Stimulated activated CD4-positive, alpha-beta T cell treated with anti-CD3 and anti-CD28 coated beads, Interleukin-4, amount 100 ng/mL, for 48 hours (primary cell): ENCODE measurements around the gene TMEM11.
"Not testable (repeated sequence)": the region's sequence is repeated elsewhere in the genome, so short reads cannot be mapped to it uniquely, and the experiment has no call there.

Experiments
- DNase-seq, 2 donors: peaks; one replicate each; pipeline ENCODE4 v3.0.0-alpha.2; 2020; ENCODE audit warnings: low read depth in 2 of 2

Gene TMEM11

DNA sequence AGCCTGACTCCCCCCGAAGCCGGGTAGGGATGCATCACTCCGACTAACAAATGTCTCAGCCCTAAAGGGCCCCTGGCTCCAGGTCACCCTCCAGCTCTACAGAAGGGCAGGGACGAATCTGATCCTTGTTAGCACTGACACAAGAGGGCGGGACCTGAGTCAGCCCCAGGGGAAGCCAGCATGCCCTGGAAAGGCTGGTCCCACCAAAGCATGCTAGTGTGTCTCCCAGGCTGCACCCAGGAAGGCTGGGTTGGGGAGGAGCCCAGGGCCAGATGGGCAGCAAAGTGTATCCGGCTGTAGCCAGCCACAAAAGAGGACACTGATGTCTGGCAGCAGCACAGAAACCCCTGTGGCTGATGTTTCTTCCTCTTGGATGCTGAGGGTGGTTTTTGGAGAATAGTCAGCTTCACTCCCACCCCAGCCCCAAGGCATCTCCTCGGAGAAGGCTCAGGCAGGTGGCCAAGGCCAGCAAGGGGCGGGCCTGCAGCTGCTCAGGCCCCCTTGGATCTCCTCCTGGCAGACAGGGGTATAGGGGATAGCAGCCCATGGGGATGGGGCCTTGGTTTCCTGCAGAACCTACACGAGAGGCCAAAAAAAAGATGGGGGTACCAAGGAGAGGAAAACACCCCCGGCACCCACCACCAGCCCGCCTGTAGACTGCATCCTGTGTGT lies 28.2 kb upstream of the TMEM11 start:
- no peak for DNase-seq

GRCh38 chr17:21241564-21241963 lies 27.6 kb upstream of the TMEM11 start:
- DNase-seq: no peak

DNA sequence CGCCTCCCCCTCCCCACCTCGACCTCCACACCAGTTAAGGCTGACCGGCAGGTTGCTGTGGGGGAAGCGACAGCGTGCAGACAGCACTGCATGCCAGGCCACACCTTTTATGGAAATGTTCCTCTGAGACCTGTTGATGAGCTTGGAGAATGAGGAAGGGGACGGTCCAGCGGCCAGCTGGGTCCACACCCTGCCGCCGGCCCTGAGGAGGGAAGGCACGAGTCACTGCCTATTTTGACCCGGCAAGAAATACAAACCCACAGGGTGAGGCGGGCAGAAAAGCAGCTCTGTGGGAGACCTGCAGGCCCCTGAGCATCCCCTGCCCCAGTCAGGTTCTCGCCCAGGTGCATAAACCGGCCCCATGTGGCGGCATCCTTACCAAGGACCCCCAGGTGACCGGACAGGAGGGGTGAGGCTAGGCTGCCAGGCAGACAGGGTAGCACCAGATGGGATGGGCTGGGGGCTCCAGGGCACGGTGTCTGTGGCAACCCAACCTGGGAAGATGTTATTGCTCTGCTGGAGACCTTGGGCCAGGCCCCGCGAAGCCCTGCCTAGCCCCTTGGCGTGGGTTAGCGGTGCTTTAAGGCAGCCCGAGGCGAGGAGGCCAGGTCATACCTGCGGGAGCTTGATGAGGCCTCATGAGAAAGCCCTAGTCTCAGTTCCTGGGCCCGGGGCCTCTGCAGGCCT lies 26.6 kb upstream of the TMEM11 start:
- DNase-seq: no peak

DNA sequence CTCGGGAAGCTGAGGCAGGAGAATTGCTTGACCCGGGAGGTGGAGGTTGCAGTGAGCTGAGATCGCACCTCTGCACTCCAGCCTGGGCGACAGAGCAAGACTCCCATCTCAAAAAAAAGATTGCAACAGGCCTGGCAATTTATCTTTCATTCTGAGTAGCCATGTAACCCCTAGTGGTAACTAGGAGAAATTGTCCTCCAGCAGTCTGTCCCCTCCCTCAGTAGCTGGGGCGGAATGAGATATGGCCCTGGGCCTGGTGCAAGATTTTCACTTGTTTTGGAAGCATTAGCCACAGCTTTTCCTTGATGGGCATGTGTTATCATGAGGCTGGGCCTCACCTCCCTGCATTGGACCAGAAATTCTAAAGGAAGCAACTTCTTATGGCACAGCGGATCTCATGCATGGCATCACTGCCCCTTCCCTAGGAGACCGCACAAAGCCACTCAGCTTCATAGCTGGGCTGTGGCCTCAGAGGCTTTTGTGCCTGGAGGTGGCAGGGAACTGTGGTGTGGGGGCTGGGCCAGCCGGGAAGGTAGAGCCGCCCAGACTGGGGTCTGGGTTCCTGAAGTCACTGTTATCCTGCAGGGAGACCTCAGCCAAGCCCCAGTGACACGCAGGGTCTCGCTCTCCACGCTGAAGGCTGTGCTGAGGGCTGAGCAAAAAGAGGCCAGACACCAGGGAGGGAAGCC lies 25.9 kb upstream of the TMEM11 start:
- DNase-seq: no peak

DNA sequence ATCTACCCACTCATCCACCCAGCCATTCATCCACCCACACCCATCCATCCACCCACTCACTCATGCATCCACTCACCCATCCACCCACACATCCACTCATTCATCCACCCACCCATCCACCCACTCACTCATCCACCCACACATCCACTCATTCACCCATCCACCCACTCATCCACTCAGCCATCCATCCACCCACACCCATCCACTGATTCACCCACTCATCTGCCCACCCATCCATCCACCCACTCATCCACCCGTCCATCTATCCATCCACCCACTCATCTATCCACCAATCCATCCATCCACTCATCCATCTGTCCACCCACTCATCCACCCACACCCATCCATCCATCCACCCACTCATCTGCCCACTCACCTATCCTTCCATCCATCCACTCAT lies 22.0 kb upstream of the TMEM11 start:
- no peak for DNase-seq

DNA sequence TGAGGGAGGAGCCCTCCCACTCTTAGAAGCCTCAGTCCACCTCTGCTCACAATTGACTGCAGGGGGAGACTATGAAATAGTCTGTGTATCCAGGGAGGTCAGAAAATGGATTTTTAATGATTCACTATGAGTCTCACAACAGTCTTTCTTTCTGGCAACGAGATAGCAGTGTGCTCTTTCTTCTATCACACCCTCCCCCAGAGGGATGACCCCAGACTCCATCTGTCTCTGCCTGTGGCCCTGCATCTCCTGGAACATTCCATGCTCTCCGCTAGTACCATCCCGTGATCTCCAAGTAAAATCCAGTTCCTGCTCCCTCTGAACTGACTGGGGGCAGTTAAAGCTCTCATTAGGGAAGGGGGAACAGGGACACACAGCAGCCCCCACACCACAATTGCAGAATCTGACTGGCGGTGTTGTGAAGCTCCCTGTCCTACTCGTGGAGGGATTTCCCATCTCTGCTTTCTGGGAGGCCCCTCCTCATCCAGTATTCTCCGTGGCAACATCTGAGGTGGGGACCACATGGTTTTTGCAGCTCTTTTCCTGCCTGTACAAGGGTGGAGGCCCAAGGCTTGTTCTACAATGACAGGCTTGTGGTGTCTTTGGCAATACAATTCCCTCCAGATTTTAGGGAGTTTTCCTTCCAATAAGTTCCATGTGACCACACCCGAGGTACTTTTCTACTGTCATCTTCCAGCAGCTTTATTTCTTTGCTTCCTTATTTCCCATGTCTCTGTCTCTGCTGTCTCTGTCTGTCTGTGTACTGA lies 19.8 kb upstream of the TMEM11 start:
- DNase-seq: no peak

DNA sequence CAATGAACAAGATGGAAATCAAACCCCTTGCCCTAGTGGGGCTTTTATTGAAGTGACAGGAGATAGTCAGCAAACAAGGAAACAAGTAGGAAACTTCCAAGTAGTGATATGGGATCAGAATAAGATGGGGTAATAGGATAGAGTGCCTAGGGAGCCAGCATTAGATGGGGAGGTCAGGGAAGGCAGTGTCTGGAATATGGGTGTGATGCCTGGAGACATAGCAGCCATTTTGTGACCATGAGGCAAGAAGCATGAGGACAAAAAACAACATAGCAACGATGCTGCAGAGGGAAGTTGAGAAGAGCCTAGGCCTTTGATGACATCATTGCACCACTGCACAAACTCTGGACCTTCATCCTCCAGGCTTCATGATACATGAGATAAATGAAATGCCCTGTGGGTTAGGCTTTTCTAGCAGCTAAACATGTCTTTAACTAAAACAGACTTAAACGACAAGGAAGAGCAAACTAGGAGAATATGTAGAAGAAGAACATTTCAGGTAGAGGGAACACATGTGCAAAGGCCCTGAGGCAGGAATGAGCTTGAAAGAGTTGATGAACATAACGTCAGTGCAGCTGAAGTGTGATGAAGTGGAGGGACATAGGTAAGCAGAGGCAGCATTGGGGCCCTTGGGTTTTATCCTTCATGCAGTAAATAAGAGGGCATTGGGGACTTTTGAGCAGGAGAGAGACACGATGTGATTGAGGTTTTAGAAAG lies 18.2 kb upstream of the TMEM11 start:
- DNase-seq: no peak

GRCh38 chr17:21231533-21231932 lies 17.6 kb upstream of the TMEM11 start:
- DNase-seq: no peak

DNA sequence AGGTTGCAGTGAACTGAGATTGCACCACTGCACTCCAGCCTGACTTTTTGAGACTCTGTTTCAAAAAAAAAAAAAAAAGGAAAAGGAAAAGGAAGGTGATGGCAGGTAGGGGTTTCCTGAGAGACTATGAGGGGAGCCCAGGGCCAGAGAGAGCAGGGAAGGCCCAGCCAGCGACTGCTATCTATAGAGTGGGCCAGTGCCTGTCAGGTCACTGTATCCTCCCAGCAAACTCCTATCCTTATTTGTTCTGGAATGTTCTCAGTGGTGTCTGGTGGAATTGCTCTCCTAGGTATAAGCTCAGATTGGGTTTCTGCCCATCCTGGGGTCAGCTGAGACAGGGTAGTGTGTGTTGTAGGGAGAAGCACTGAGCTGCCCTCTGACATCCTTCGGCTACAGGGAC lies 14.9 kb upstream of the TMEM11 start:
- no peak for DNase-seq

DNA sequence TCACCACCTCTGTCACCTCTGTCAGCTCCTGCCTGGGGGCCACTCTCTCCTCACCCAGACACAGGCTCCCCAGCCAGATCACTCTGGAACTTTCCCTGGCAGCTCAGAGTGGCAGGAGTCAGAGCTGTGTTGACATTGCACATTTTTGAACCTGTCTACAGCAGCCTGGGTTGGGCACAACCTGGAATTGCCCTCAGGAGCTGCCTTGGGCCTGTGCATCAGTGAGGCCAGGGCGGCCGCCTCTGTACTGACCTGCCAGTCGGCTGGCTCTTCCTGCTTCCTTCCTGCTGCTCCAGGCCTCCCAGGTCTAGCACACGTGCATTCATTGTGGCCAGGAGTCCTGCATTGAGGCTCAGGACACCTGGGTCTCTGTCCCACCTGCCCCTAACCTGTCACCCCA lies 14.2 kb upstream of the TMEM11 start:
- no peak for DNase-seq

DNA sequence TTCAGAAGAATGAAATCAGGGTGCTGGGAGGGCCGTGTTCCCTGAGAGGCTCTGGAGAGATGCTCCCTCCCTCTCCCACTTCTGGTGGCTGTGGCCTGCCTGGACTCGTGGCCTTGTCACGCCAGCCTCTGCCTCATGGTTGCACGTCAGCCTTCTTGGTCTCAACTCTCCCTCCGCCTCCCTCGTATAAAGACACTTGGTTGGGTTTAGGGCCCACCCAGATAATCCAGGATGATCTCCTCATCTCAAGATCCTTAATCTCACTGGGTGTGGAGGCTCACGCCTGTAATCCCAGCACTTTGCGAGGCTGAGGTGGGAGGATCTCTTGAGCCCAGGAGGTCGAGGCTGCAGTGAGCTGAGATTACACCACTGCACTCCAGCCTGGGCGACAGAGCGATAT lies 13.3 kb upstream of the TMEM11 start:
- not testable (repeated sequence) for DNase-seq

- DNase-seq: no peak
Measured at GRCh38 chr17:21223086-21223485, 9.1 kb upstream of the TMEM11 start.

GRCh38 chr17:21218831-21219380 lies 4.9 kb upstream of the TMEM11 start:
- DNase-seq: no peak

DNA sequence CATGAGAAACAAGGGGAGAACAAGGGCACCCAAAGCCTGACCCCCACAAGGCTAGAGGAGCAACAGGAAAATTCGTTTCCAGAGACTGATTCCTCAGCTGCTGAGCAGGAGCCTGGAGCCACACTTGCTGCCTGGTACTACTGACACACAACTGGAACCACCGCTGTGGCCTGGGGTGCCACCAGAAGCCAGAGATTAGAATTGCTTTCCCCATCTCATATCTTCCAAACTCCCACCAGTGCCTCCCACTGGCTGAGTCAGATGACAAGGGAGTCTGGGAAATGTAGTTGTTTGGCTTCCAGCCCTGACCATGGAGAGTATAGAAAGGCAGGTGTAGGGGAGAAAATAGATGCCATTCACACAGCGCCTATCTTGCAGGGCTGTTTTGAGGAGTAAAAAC lies 4.1 kb upstream of the TMEM11 start:
- peak; percentile 22 to 56 for DNase-seq

- DNase-seq: no peak
Measured at GRCh38 chr17:21217346-21217745, 3.4 kb upstream of the TMEM11 start.

DNA sequence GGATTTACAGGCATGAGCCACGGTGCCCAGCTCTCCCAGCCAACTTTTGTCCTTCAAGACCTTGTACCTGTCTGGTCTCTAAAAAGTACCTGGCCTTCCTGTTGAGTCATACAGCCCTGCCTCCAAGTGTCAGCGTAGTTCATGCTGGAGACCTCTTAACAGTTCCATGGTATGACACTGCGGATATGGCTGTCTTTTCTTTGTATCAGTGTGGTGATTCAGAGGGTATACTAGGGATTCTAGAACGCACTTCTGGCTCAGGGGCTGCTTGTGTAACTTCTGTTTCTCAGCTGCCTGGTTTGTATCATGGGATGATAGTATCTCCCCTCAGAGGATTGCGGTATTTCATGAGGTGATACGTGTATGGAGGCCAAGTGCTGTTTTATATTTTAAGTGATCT lies 2.0 kb upstream of the TMEM11 start:
- DNase-seq: no peak

DNA sequence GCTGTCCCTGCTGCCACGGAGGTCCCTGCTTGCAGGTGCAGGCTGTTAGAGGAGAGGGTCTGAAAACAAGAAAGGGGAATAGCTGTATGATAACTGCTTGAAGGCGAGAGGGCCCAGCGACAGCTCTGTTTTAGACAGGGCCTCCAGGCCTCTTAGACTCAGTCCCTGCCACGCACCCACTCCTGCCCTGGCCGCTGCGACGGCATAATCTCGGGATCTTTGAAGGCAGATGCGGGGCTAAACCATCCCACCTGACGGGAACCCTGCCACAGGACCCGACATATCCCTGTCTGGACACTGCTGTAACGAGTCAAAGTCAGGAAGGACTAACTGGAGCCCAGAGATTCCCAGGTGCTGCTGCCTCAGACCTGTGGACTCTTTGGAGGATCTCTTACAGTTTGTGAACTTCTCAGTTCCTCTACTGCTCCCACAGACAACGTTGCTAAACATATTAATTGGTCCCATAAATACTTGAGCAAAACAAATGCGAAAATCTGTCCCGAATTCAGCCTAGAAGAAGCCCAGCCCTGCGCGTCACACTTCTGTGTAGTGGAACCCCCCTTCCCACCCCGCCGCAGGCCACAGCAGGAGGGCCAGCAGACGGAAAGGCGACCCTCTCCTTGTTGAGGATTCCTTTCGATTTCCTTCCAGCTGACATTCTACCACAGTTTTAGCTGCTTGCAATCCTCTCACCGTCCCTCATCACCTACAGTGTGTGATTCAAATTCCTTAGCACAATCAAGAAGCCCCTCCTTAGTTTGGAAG lies 998 bp upstream of the TMEM11 start:
- DNase-seq: no peak

- DNase-seq: peak in 1 of 2 donors; percentile 19
Measured at GRCh38 chr17:21213638-21214014, 335 bp downstream of the TMEM11 start.

DNA sequence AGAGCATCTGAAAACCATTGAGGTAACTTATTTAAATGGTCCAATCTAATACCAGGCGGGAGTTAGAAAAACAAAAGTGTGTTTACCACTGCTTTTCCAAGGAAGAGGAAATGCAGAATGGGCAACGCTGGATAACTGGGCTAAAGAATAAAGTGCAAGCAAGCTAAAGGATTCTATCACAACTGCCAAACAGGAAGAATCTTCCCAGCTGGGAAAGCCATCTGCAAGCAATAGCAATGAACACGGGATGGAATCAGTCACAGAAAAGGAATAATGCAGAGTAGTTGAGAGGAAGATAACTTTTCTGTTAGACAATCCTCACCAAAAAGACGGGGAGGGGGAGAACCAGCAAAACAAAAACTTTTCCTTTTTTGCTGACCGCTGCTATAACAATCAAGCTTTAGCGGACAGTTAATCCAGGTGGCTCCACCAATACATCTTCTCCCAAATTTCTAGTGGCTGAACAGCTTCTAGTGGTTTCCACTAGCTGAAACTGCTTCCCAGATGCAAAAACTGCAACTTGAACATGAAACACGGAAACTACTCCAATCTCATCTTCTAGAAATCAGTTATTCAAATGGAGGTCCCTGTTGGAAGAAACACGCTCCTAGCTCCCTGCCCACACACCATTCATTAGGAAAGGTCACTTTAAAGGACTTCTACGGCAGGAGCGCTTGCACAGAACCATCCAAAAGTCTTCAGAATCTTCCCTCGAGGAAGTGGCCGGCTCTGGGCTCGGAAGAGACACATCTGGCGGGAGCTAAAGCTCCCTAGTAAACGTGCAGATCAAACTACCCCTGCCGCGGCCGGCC lies 929 bp downstream of the TMEM11 start:
- no peak for DNase-seq
